Heart left ventricle (tissue), 13 donors: Measurements from ENCODE around the gene FBXL19.

ENCODE experiments used
- POLR2A ChIP-seq, 2 donors: fragments of 450-650 bp; IDR thresholded peaks; one replicate each; pipeline ENCODE4 v1.6.1; 2017; ENCODE audit warnings: antibody characterized with exemption in 2 of 2, mild to moderate bottlenecking in 2 of 2, moderate library complexity in 2 of 2
- TF ChIP-seq, protein P1 (sequence below), 12 donors: fragments of 200-600 bp; sonication (generic) in 4 of 12; IDR thresholded peaks; one replicate each; pipeline versions ENCODE4 v1.5.0 to v1.8.0; 2018 to 2022; ENCODE audit warnings: antibody characterized with exemption in 12 of 12, mild to moderate bottlenecking in 5 of 12
- donor health status: ischemic (EF 13 %, LVEDD 7.1; RV severe dilation, severe dysfunction).
- donor health status: DM: no; HTN: yes; CAD: no.
- donor health status: DM: no; HTN: no; CAD: no.
- donor health status: ischemic (EF 25% LVEDD 6.9; RV normal size, moderate dysfunction).
- donor health status: ischemic (EF 25% LVEDD 5.7; RV mildly dilated, moderate dysfunction).
- donor health status: ischemic (EF 35%, LVEDD 5.7; RV mildly dilated, moderate dysfunction).
- donor health status: nonischemic (EF 11% LVEDD 7.7; RV severe dilation, severe dysfunction).
- donor health status: DM: yes; HTN: yes; CAD: no.
- donor health status: PGD.
- donor health status: ischemic (EF 29% LVEDD 5.4; RV normal size, mild dysfunction).
- donor health status: nonischemic (EF 23%, LVEDD 6.1; RV moderate dilation, normal function).

GRCh38 chr16:30980023-30980371 is 56.6 kb downstream of the FBXL19 start:
- TF ChIP-seq, protein P1, sequence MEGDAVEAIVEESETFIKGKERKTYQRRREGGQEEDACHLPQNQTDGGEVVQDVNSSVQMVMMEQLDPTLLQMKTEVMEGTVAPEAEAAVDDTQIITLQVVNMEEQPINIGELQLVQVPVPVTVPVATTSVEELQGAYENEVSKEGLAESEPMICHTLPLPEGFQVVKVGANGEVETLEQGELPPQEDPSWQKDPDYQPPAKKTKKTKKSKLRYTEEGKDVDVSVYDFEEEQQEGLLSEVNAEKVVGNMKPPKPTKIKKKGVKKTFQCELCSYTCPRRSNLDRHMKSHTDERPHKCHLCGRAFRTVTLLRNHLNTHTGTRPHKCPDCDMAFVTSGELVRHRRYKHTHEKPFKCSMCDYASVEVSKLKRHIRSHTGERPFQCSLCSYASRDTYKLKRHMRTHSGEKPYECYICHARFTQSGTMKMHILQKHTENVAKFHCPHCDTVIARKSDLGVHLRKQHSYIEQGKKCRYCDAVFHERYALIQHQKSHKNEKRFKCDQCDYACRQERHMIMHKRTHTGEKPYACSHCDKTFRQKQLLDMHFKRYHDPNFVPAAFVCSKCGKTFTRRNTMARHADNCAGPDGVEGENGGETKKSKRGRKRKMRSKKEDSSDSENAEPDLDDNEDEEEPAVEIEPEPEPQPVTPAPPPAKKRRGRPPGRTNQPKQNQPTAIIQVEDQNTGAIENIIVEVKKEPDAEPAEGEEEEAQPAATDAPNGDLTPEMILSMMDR (IDR thresholded peaks at IDR 0.05) = no peak
- TF ChIP-seq POLR2A (IDR thresholded peaks at IDR 0.05) = no peak
